Panc1 (cell line): Measurements from ENCODE around the gene PRR14L. TPM values are rescaled to one million over a fixed set of nuclear protein-coding genes. Genes with fewer than 3 reads are reported as not detected.

Experiments
- ATAC-seq: fragments of 200-7000 bp; cut with Tn5 transposase; 2 replicates; pipeline ENCODE4 v1.9.1; 2020; ENCODE audit warnings: mild to moderate bottlenecking, moderate library complexity
- BruUV-seq: library from RNA; stranded (reverse); fragments of 400-500 nt; replicated peaks from 2 replicates; lab custom pipeline; 2021; lab: Mats Ljungman, UMichigan
- CTCF ChIA-PET: fragments of 300-600 bp; sonication (Branson Sonifier 250); formaldehyde crosslinking; loops from one replicate; lab custom pipeline; 2022; ENCODE audit warnings: antibody characterized with exemption; lab: Charles Lee
- POLR2A ChIA-PET: fragments of 300-600 bp; sonication (Branson Sonifier 250); formaldehyde crosslinking; loops from one replicate; lab custom pipeline; 2022; ENCODE audit warnings: antibody characterized with exemption; lab: Charles Lee
- DNase-seq: peaks from one replicate; pipeline ENCODE4 v3.0.0-alpha.2; 2010; ENCODE audit warnings: low read depth, low spot score
- H3K27ac ChIP-seq: 2 replicates; pipeline ENCODE4 v1.5.1; 2011; ENCODE audit warnings: mild to moderate bottlenecking, low read length, inconsistent platforms
- H3K27me3 ChIP-seq: fragments of 200-500 bp; sonication (Bioruptor generic); 2 replicates; pipeline ENCODE4 v1.6.0; 2014; ENCODE audit warnings: low read length, inconsistent platforms; ENCODE audit not compliant: control insufficient read depth, insufficient read depth
- H3K36me3 ChIP-seq: fragments of 200-500 bp; sonication (Bioruptor generic); 2 replicates; pipeline ENCODE4 v1.5.1; 2014; ENCODE audit warnings: inconsistent platforms, mild to moderate bottlenecking, low read length, moderate library complexity; ENCODE audit not compliant: control insufficient read depth, insufficient read depth
- H3K4me1 ChIP-seq: 2 replicates; pipeline ENCODE4 v1.5.1; 2011; ENCODE audit warnings: inconsistent platforms, mild to moderate bottlenecking, low read length, moderate library complexity; ENCODE audit not compliant: control insufficient read depth, insufficient read depth
- H3K4me3 ChIP-seq, 2 experiments: 2 replicates each; pipeline ENCODE4 v1.5.1; 2011 to 2012; ENCODE audit warnings: low read depth in 2 of 2, low read length in 2 of 2, mild to moderate bottlenecking in 2 of 2, inconsistent platforms in 1 of 2, moderate library complexity in 1 of 2
- H3K9me3 ChIP-seq: fragments of 200-500 bp; sonication (Bioruptor generic); 2 replicates; pipeline ENCODE4 v1.5.1; 2014; ENCODE audit warnings: low read depth, mild to moderate bottlenecking, inconsistent platforms, low read length, moderate library complexity; ENCODE audit not compliant: control insufficient read depth, insufficient read depth
- POLR2AphosphoS5 ChIP-seq: IDR thresholded peaks from 2 replicates; pipeline ENCODE4 v1.6.1; 2012; ENCODE audit warnings: mild to moderate bottlenecking, low read depth, low read length, moderate library complexity
- SIN3A ChIP-seq: IDR thresholded peaks from 2 replicates; pipeline ENCODE4 v1.6.1; 2012; ENCODE audit warnings: low read depth, mild to moderate bottlenecking, low read length, moderate library complexity, borderline replicate concordance; ENCODE audit not compliant: insufficient read depth
- TCF7L2 ChIP-seq: IDR thresholded peaks from 2 replicates; pipeline ENCODE4 v1.6.1; 2011; ENCODE audit warnings: mild to moderate bottlenecking, low read depth, low read length, inconsistent platforms
- in situ Hi-C: cut with HindIII; loops from 2 replicates; pipeline ENCODE4 v1.10.0; 2016; ENCODE audit warnings: low sequenced_read_pairs, low pct_unique_long_range_greater_than_20kb
- intact Hi-C: fragments of 100-400 bp; cut with micrococcal nuclease; formaldehyde crosslinking; loops from one replicate; pipeline ENCODE4 v1.10.0; 2022; ENCODE audit not compliant: unreplicated experiment
- total RNA-seq: library from RNA; stranded (reverse); gene quantifications from one replicate; pipeline ENCODE4 v1.2.1, GENCODE V29; 2021; ENCODE audit not compliant: unreplicated experiment
- TF ChIP-seq, protein P1 (sequence below): fragments of 450-650 bp; IDR thresholded peaks from 2 replicates; pipeline ENCODE4 v1.5.1; 2017; ENCODE audit warnings: mild to moderate bottlenecking
- TF ChIP-seq, protein P2 (sequence below), 2 experiments: IDR thresholded peaks; 2 replicates each; pipeline ENCODE4 v1.6.1; 2011 to 2012; ENCODE audit warnings: low read depth in 2 of 2, control low read depth in 1 of 2, low read length in 1 of 2, mild to moderate bottlenecking in 1 of 2, moderate library complexity in 1 of 2; ENCODE audit not compliant: insufficient read depth in 1 of 2

PRR14L gene
- total RNA-seq, 1 experiment from 2014 or later, result 45.7 TPM

GRCh38 chr22:31653944-31654343 lies 96.0 kb downstream of the PRR14L start:
- Histone ChIP-seq H3K27ac (peak overlapping the region; percentile 48), H3K4me3 (no peak overlapping the region), H3K36me3 (no peaks in the 10 kb centered on the region), H3K9me3 (no peaks in the 10 kb centered on the region), H3K27me3 (no peaks in the 10 kb centered on the region), H3K4me1 (peaks cover 10% of the 10 kb centered on the region)
- no TSS peak for BruUV-seq
- ATAC-seq (no peak), DNase-seq (no peak)
- in situ Hi-C loops (no loop called here), intact Hi-C loops (no loop called here)
- TF ChIP-seq POLR2AphosphoS5 (no peak), TCF7L2 (no peak)
- TF ChIP-seq, protein P1, sequence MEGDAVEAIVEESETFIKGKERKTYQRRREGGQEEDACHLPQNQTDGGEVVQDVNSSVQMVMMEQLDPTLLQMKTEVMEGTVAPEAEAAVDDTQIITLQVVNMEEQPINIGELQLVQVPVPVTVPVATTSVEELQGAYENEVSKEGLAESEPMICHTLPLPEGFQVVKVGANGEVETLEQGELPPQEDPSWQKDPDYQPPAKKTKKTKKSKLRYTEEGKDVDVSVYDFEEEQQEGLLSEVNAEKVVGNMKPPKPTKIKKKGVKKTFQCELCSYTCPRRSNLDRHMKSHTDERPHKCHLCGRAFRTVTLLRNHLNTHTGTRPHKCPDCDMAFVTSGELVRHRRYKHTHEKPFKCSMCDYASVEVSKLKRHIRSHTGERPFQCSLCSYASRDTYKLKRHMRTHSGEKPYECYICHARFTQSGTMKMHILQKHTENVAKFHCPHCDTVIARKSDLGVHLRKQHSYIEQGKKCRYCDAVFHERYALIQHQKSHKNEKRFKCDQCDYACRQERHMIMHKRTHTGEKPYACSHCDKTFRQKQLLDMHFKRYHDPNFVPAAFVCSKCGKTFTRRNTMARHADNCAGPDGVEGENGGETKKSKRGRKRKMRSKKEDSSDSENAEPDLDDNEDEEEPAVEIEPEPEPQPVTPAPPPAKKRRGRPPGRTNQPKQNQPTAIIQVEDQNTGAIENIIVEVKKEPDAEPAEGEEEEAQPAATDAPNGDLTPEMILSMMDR, result no peak
- CTCF ChIA-PET, result interaction anchor here (0.6 kb wide), 1 partner anchor 313 kb away, joined by 7 read pairs; no protein-coding TSS in a partner anchor
- POLR2A ChIA-PET, result no interaction called here

- in situ Hi-C loops, result no loop called here
Observed at GRCh38 chr22:31652911-31653684, 96.8 kb downstream of the PRR14L start.

More at GRCh38 chr22:31652911-31653684, 96.8 kb downstream of the PRR14L start:
- Histone ChIP-seq H3K4me1 (peaks cover 10% of the 10 kb centered on the region), H3K27me3 (no peaks in the 10 kb centered on the region), H3K9me3 (no peaks in the 10 kb centered on the region), H3K36me3 (no peaks in the 10 kb centered on the region), H3K4me3 (no peak overlapping the region), H3K27ac (peak overlapping the region; percentile 48)
- DNase-seq (no peak), ATAC-seq (peak; percentile 60)
- CTCF ChIA-PET, result no interaction called here
- BruUV-seq, result no TSS peak
- TF ChIP-seq POLR2AphosphoS5 (no peak), TCF7L2 (no peak), SIN3A (no peak)
- TF ChIP-seq, protein P1, result no peak
- TF ChIP-seq, protein P2, sequence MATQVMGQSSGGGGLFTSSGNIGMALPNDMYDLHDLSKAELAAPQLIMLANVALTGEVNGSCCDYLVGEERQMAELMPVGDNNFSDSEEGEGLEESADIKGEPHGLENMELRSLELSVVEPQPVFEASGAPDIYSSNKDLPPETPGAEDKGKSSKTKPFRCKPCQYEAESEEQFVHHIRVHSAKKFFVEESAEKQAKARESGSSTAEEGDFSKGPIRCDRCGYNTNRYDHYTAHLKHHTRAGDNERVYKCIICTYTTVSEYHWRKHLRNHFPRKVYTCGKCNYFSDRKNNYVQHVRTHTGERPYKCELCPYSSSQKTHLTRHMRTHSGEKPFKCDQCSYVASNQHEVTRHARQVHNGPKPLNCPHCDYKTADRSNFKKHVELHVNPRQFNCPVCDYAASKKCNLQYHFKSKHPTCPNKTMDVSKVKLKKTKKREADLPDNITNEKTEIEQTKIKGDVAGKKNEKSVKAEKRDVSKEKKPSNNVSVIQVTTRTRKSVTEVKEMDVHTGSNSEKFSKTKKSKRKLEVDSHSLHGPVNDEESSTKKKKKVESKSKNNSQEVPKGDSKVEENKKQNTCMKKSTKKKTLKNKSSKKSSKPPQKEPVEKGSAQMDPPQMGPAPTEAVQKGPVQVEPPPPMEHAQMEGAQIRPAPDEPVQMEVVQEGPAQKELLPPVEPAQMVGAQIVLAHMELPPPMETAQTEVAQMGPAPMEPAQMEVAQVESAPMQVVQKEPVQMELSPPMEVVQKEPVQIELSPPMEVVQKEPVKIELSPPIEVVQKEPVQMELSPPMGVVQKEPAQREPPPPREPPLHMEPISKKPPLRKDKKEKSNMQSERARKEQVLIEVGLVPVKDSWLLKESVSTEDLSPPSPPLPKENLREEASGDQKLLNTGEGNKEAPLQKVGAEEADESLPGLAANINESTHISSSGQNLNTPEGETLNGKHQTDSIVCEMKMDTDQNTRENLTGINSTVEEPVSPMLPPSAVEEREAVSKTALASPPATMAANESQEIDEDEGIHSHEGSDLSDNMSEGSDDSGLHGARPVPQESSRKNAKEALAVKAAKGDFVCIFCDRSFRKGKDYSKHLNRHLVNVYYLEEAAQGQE (IDR thresholded peaks at IDR 0.05; ENCODE audit: insufficient read depth in 1 of 2, low read depth in 2 of 2, low read length in 1 of 2), result no peak
- POLR2A ChIA-PET, result no interaction called here
- intact Hi-C loops, result no loop called here
